ENCODE measurements around the gene ANKRD23.

GRCh38 chr2:96808176-96808837 is 35.5 kb downstream of the ANKRD23 start:
- TF ChIP-seq CTCF (IDR thresholded peaks at IDR 0.05; ENCODE audit: low read length) (no peak), EZH2 (IDR thresholded peaks at IDR 0.05; ENCODE audit: borderline replicate concordance, low read length) (no peak)

All from OCI-LY1 (cell line).